ENCODE data around the gene DPPA5. TPM values are rescaled to one million over a fixed set of nuclear protein-coding genes. Genes with fewer than 3 reads are reported as not detected.
A peak's percentile ranks its signal among the peaks of the same experiment; 100 is the strongest.

DPPA5 gene
- total and polyA plus RNA-seq, 9 of the 15 experiments (the other 6 are each of a cell fraction or from before 2014, with no cell fraction given), result not detected

GRCh38 chr6:73328790-73329189, 25.3 kb downstream of the DPPA5 start:
- intact Hi-C loops (cut with micrococcal nuclease) (loop anchor here (5.0 to 10.0 kb wide), 3 partner anchors 59 to 714 kb away; no protein-coding TSS in a partner anchor), in situ Hi-C loops (cut with MboI) (loop anchor here (5.0 to 25.0 kb wide), 3 partner anchors 41 to 916 kb away; no protein-coding TSS in a partner anchor)
- CTCF ChIA-PET (ENCODE audit: low intra/inter-chr PET ratio), result interaction anchor here (1.2 kb wide), 1 partner anchor 43 kb away, joined by 4 read pairs; no protein-coding TSS in a partner anchor
- Histone ChIP-seq H3K9me3 (replicated peaks; ENCODE audit: control insufficient read depth, insufficient read depth, low read depth, low read length) (no peaks in the 10 kb centered on the region), H3K27me3 (ENCODE audit: control insufficient read depth in 2 of 2, insufficient read depth in 2 of 2, low read length in 2 of 2) (peaks cover 3 to 9% of the 10 kb centered on the region in 2 experiments; a peak in 4 of 5 replicates), H3K4me3 (no peak overlapping the region), H3K4me2 (ENCODE audit: insufficient read depth, low read length) (no peak overlapping the region), H3K9ac (ENCODE audit: insufficient read depth in 1 of 2, low read depth in 2 of 2, low read length in 2 of 2) (no peak overlapping the region), H3K79me2 (ENCODE audit: control insufficient read depth, insufficient read depth, low read length) (no peaks in the 10 kb centered on the region), H4K20me1 (replicated peaks; ENCODE audit: control insufficient read depth, insufficient read depth, low read length) (no peaks in the 10 kb centered on the region), H3K9me1 (ENCODE audit: control insufficient read depth, insufficient read depth, low read length) (no peaks in the 10 kb centered on the region), H2AFZ (ENCODE audit: low read depth, low read length) (no peak overlapping the region), H3K36me3 (ENCODE audit: control insufficient read depth, insufficient read depth, low read length) (no peaks in the 10 kb centered on the region), H3K27ac (ENCODE audit: extremely low read depth, low read depth, low read length) (no peak overlapping the region), H3K4me1 (replicated peaks in 1 of 2; ENCODE audit: control insufficient read depth in 2 of 2, insufficient read depth in 2 of 2, low read length in 2 of 2) (no peaks in the 10 kb centered on the region; a peak in 1 of 5 replicates)
- no peak for ATAC-seq
- POLR2A ChIA-PET, result interaction anchor here (0.7 kb wide), 1 partner anchor 10 kb away, joined by 3 read pairs; no protein-coding TSS in a partner anchor
- TF ChIP-seq MEIS2 (IDR thresholded peaks at IDR 0.05; ENCODE audit: partially characterized antibody) (peak; percentile 80), PBX2 (CRISPR knock-in tag; IDR thresholded peaks at IDR 0.05; ENCODE audit: low read depth) (no peak), PBX2 (tag; conservative IDR thresholded peaks at IDR 0.05; ENCODE audit: low read depth) (peak; percentile 65), ZNF324 (CRISPR knock-in tag; IDR thresholded peaks at IDR 0.05) (no peak), PTRF (tag; IDR thresholded peaks at IDR 0.05) (no peak)
- 4% methylated on average over 3 of the region's 3 CpGs for WGBS (ENCODE audit: insufficient coverage, low coverage, missing lambda C conversion rate)
- no peak for DNase-seq (ENCODE audit: extremely low read depth in 1 of 4, low spot score in 3 of 4)
- BruUV-seq (replicated peaks), result no TSS peak
- no peak for FAIRE-seq

Data from K562 (cell line).